HUDEP-2 (cell line): ENCODE measurements around the gene ANO3.

Experiments used
- DNase-seq, 76 experiments: peaks; one replicate each; lab custom pipeline; 2025; ENCODE audit not compliant: unreplicated experiment in 76 of 76; lab: John Stamatoyannopoulos, UW

The ANO3 gene

DNA sequence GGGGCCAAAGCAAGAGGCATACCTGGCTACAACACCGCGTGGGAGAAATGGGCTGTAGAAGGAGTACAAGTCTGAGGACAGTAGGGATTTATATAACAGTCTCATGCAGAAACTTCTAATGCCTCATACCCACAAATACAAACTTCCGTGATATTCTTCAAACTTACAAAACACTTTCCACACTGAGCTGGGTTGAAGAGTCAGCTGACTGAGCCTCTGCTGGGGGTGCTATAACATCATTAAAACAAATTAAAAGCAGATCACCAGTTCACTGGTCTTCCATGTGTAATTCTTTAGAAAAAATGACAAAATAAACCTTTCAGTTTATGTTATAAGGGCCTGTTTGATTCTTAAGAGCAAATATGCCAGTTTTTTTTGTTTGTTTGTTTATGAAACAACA lies 148.1 kb downstream of the ANO3 start:
- DNase-seq: no peak

DNA sequence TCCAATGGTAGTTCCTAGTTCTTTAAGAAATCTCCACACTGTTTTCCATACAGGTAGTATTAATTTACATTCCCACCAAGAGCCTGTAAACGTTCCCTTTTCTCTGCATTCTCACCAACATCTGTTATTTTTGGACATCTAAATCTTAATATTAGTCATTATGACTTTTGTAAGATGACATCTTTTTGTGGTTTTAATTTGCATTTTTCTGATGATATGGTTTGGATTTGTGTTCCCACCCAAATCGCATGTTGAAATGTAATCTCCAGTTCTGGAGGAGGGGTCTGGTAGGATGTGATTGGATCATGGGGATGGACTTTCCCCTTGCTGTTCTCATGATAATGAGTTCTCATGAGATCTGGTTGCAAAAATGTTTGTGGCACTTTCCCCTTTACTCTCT lies 151.2 kb downstream of the ANO3 start:
- DNase-seq: no peak

DNA sequence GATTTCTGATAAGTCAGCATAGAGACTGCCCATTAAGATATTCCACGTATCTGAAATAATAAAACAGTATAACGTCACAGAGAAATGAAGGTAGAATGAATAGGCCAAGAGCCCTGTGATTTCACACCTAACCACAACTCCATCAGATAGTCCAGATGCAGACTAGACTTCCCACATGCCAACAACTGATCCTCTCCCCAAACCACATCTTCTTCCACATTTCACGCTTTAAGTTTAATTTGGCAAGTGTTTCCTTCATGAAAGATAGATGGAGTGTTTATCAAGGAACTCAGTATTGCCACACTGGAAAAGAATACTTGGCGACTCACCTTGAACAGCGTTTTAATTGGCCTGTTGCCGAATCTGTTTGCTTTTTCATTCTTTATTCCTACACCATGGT lies 158.6 kb downstream of the ANO3 start:
- DNase-seq: no peak

DNA sequence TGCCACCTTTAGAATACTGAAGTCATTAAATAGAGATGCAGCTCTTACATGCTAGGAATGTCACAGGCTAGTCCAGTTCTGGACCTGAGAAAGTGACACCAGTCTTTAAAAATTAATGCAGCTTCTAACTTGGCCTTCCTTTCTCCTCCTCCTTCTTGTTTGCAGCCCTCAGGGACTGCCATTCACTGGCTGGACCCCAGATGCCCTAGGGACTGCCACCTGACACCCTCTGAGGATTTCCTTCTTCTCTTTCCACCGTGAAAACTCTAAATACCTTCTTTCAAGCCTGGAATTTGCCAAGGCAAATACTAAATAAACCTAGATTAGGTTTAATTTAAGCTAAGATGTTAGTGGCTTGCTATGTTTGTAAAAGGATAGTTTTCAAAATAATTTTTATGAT lies 161.7 kb downstream of the ANO3 start:
- no peak for DNase-seq

DNA sequence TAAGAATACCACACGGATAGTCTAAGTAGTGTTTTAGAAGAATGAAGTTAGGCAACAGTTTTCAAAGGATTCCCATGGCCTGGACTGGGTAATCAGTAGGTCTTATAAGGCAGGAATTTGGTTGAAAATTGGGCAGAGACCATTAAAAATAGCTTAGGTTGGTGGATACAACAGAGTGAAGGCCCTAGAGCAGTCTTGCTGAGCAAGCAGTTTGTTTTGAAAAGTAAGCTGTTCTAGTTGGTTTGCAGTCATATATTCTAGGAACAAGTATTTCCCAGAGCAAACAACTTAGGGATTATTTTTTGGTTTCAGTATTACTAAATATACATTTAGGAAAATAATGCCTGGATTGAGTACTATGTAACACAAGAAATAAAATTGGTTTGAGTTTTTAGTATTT lies 175.3 kb downstream of the ANO3 start:
- no peak for DNase-seq

DNA sequence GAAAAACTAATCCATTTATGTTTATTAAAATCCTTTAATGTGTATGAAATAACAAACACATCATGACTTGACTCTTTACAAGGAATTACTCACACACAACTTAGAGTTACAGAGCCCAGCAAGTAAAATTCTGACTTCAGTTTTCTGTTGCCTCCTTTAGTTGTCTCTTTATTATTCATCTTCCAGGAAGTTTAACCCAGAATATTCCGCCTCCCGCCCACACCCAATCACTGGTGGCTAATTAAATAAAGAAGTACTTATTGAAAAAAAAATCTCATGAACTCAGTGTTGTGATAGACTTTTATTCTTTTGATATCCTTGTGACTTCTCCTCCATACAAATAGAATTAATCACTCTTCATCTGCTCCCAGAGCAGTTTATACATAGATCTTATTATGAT lies 178.2 kb downstream of the ANO3 start:
- no peak for DNase-seq

DNA sequence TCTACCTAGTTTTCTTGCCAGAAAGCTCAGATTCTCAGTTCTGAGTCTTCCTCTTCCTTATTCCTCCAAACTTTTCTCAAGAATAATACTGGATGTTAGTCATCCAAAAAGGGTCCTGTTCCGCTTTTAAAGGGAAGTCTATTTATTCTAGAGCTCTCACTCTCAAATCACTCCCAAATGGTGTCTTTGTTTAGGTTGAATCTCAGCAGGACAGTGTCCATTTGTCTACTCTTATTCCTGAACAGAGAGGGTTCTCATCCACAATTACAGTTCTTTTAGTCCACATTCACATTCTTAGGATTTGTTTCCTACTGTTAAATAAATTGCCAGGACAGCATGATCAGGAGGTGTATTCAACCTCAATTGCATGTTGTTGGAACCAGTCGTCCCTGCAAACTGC lies 178.8 kb downstream of the ANO3 start:
- DNase-seq: no peak

DNA sequence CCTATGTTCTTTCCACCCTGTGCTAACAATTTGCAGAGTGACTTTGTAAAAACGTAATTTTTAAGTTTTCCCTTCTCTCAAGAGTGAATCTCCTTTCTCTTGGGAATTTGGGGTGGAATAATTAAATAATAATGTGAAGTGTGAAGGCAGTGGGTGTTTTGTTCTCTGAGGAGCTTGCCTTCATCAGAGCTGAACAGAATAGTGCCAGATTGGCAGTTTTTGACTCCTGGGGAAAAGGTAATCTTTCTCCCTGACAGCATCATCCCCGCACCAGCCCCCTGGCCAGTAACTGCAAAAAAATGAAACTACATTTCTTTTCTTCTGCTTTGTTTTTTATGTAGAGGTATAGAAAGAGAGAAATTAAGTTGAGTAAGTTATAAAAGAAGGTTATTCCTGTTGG lies 180.3 kb downstream of the ANO3 start:
- no peak for DNase-seq

DNA sequence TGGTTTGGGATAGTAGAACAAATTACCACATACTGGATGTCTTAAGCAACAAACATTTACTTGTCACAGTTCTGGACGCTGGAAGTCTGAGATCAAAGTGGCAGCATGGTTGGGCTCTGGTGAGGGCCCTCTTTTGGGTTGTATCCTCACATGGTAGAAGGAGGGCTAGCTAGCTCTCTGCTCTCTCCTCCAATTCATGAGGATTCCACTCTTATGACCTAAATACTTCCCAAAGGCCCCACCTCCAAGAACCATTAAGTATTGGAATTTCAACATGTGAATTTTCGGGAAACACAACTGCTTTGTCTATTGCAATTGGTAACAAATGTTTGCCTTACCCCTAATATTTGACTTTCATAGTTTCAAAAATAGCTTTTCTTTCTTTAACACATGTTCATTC lies 187.5 kb downstream of the ANO3 start:
- no peak for DNase-seq

DNA sequence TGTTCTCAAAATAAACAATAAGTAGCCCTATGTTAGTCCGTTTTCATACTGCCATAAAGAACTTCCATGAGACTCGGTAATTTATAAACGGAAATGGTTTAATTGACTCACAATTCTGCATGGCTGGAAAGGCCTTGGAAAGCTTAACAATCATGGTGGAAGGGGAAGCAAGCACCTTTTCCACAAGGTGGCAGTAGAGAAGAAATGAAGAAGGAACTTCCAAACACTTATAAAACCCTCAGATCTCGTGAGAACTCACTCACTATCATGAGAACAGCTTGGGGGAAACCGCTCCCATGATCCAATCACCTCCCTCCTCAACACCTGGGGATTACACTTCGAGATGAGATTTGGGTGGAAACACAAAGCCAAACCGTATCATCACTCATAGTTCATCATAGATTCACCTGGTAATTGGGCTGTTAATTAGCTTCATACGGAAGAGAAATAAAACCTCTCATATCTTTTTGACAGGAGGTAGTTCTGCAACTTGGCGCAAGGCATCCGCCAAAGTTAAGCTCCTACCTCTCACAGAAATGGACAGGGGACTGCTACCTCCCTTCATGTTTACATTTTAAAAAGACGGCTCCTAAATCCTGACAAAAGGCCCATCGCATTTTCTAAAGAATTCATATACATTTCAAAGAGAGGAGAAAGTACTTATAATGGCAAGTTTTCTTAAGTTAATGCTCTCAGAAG lies 191.1 kb downstream of the ANO3 start:
- DNase-seq: peak in 4 of 76 experiments; percentile 1 to 5 (median 2)

DNA sequence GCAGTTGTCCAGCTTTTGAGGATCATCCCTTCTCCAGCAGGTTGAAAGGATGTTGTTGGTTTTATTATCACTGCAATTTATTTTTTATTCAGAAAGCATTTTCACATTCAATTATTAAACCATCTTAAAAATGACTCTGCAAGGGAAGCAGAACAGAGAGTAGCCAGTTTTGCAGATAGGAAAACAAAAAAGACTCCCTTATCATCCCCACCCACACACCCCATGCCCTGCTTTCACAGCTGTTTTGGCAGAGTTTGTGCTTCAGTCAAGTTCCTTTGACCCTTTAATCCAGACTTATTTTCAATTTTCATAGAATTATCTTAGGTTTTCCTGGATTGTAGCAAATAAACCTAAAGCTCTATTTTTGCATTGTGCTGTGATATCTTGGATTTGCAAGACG lies 195.8 kb downstream of the ANO3 start:
- DNase-seq: no peak

DNA sequence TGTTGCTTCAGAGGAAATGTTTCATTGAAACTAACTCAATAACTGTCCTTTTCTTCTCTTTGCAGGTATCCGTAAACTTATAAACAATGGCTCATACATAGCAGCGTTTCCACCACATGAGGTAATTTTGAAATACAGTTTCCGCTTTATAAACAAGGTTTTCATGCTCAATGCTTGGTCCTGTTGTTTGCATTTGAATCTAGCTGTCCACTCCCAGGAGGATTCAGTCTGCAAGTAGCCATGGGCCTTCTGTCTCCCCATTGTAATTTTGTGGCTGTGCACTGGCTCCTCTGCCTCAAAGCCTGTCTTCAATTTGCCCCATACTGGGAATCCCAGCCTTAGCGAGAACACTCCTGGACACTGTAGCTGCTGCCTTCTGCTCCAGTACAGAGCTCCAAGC lies 205.4 kb downstream of the ANO3 start:
- DNase-seq: no peak

DNA sequence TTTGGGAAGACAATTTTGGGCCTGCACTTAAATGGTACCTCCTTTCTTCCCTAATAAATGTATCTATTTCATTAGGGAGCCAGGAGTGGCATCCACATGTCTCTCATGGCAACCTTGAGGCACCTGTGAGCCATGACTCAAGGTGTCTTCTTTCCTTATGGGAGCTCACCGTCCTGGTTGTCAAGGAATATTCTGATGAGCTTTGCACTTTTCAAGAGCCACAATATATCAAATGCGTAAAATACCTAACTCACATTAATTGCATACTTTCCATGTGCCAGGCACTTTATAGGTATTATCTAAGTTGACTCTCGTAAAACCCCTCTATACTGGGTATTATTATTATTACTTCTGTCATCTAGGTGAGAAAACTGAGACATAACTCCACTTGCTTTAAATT lies 207.6 kb downstream of the ANO3 start:
- DNase-seq: no peak

DNA sequence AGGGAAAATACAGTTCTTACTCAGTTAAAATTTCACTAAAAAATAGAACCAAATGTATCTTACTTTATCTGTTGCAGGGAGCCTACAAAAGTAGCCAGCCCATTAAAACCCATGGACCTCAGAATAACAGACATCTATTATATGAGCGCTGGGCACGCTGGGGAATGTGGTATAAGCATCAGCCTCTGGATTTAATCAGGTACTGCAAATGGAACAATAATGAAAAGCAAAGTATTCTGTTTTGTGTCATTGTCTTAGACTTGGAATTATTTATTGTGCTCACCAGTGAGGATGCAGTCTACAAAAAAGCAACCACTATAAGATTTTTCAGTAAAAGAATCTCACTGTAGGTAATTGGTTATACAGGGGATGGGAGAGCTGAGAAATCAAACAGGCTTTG lies 209.9 kb downstream of the ANO3 start:
- no peak for DNase-seq

DNA sequence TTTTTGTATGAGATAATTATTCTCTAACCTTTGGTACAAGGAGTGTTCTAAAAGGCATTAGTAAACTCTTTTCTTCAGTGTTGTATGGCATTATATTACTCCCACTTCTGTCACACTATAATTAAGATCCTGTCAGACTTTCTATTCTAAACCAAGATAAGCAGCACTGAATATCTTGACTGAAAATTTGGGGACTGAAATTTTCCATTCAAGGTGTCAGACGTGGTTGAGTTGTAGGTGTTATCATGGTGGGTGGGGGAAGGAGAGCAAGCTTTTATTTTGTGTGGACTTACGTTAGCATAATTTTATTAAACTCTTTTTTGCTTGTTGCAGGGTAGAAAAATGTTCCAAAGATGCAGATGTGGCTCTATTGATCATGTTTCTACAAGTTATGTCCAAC lies 217.2 kb downstream of the ANO3 start:
- no peak for DNase-seq

DNA sequence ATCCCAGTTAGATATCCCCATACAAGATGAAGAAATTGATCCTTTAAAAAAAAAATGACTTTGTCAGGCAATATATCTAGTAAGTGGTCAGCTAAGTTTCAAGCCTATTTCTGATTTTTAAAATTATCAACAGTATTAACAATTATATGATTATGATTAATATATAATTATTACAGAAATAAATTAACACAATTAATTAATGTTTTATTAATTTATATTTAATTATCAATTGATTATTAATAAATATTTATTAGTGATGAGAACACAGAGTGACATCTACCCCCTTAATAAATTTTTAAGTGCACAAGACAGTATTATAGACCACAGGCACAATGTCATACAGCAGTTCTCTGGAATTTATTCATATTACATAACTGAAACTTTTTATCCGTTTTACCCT lies 218.1 kb downstream of the ANO3 start:
- DNase-seq: no peak

DNA sequence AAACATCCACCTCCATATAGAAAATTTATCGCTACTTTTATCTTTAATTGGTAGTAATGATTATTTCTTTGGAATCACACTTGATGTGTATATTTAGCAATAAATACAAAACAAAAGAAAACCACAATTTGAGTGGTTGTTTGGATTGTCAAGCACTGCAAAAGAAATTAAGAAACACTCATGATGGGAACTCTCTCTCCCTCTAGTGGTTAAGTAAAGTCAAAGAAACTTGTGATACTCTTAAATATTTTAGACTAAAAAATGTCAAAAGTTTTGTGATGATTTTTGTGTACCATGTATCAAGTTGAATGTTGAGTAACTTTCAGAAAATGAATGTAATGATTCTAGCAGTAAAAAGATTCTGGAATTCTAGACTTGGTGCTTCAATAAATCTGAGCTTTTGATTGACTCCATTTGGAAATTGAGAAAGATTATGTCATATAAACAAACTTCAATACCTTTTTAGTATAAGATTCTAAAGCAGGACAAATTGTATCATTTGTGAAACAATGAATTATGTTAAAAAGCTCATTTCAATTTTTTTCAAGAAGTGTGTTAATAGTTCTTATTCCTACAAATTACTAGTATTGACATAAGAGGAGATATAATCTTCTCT lies 219.4 kb downstream of the ANO3 start:
- no peak for DNase-seq

DNA sequence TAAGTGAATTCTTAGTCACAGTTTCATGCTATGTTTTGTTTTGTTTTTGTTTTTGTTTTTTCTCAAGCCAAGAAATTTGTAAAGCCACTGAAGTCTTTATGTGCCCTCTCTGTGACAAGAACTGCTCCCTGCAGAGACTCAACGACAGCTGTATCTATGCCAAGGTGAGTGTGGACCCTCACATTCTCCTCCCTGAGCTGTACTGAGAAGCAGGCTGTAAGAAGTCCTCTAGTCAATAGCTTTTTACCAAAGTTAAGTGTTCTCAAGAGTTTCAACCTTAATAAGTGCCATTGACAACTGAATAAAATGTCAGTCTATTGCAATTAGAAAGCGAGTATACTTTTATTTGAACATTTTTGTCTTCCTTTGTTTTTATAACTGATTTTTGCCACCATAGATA lies 221.3 kb downstream of the ANO3 start:
- DNase-seq: no peak

DNA sequence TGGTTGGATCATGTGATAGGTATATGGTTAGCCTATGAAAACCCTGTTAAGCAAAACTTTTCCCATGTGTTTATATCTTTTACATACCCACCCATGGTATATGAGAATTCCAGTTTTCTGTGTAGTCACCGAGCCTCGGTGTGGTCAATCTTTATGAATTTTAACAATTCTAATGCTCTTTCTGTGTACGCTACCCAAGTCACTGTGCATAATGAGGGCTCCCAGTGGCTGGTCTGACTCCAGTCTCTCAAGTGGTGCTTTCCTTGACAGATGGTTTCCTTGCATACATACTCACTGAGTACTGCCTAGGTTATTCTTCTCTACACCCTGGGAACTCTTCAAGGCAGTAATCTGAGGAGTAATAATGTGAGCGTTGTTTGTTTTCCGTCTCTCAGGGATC lies 222.5 kb downstream of the ANO3 start:
- DNase-seq: no peak

DNA sequence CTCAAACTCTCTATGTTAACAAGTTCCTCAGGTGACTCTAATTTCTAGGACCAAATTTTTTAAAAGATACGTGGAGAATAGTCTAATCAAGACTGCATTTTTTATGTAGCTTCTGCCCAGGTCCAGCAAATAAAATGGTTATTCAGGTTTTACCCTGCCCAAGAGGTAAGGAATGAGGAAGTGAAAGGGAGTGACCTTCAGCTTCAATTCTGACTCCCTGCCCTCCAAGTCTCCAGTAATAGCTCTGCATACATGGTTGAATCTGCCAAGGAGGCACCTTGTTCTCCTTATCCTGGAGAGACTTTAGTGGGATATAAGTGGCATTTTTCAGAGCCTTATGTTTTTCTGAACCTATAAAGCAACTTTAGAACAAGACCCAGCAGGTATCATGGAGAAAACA lies 224.7 kb downstream of the ANO3 start:
- DNase-seq: no peak

DNA sequence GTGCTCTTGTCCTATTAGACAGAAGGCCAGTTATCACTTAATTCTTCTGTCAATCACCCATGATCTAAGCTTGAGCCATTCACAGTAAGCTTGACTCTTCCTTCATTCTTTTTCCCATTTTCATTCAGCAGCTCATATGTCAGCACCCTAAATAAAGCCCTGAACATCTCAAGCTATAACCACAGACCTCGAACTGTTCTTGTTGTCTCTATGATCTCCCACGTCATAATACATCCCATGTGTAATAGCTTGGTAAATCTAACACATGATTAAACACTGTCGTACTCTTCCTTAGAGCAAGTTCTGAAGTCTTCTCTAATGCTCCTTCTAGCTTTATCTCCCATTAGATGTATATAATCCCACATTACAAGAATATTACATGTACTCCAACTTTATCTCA lies 225.7 kb downstream of the ANO3 start:
- no peak for DNase-seq

DNA sequence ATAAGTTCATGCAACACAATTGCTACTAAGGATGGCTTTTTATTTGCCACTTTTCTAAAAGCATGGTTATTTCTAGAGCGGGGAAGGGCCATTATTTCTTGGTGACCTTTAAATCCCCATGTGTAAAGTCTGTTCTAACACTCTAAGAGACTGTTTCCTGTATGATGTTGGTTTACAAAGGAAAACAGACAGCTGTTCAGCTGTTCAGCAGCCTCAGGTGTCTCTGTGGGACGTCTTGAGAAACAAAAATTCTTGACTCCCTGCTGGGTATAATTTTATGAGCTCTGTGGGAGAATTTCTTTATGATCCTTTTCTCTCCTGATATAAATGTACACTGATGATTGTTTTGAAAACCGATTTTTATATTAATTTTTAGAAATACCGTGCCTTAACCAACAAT lies 226.3 kb downstream of the ANO3 start:
- no peak for DNase-seq

DNA sequence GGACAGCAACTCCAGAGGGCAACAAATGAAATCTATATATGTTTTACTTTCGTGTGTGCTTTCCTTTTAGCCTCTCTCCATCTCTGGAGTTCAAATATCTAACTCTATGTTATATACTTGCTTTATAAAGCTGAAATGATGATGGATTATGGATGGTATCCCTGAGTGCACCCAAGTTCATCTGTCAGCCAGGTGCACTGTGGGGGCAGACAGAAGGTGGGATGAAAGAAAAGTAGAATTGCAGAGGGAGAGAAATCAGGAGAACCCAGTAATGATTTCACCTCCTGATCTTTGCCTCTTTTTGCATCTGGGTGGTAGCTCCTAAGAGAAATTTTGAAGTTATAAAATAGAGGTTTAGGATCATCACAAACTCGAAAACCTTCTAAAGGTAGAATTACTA lies 237.7 kb downstream of the ANO3 start:
- no peak for DNase-seq
